ENCODE measurements around the gene UFSP1. TPM values are rescaled to one million over a fixed set of nuclear protein-coding genes. Genes with fewer than 3 reads are reported as not detected.

Gene UFSP1
- total and polyA plus RNA-seq, 2 of the 13 experiments (the other 11 are each of a cell fraction or from before 2014, with no cell fraction given): 0.65 to 3.3 TPM

DNA sequence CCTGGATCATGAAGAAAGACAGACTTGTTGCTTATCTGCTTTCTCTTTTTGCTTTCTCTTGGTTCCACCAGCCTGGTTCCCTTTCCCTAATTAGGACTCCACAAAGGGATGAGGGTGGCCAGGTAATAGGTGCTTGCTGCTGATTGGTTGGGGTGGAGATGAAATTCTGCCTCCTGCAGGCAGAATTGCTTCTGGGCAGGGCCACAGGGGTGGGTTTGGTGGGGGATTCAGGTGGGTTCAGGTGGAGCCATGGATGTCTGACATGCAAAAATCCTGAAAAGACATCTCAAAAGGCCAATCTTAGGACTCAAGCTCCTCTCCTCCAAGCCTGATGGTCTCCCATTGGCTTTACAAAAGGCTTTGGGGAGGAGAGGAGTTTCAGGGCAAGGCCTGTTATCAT, 31.5 kb upstream of the UFSP1 start:
- no peak for TF ChIP-seq ZFAT (CRISPR knock-in tag; conservative IDR thresholded peaks at IDR 0.05)
- TF ChIP-seq CBX2 (IDR thresholded peaks at IDR 0.05; ENCODE audit: low read depth, low read length): no peak
- no peak for TF ChIP-seq CBX2 (CRISPR knock-in tag; IDR thresholded peaks at IDR 0.05; ENCODE audit: low read depth)
- TF ChIP-seq ADNP (CRISPR knock-in tag; IDR thresholded peaks at IDR 0.05): no peak
- TF ChIP-seq GATAD1 (CRISPR knock-in tag; IDR thresholded peaks at IDR 0.05): no peak
- TF ChIP-seq, protein P1, sequence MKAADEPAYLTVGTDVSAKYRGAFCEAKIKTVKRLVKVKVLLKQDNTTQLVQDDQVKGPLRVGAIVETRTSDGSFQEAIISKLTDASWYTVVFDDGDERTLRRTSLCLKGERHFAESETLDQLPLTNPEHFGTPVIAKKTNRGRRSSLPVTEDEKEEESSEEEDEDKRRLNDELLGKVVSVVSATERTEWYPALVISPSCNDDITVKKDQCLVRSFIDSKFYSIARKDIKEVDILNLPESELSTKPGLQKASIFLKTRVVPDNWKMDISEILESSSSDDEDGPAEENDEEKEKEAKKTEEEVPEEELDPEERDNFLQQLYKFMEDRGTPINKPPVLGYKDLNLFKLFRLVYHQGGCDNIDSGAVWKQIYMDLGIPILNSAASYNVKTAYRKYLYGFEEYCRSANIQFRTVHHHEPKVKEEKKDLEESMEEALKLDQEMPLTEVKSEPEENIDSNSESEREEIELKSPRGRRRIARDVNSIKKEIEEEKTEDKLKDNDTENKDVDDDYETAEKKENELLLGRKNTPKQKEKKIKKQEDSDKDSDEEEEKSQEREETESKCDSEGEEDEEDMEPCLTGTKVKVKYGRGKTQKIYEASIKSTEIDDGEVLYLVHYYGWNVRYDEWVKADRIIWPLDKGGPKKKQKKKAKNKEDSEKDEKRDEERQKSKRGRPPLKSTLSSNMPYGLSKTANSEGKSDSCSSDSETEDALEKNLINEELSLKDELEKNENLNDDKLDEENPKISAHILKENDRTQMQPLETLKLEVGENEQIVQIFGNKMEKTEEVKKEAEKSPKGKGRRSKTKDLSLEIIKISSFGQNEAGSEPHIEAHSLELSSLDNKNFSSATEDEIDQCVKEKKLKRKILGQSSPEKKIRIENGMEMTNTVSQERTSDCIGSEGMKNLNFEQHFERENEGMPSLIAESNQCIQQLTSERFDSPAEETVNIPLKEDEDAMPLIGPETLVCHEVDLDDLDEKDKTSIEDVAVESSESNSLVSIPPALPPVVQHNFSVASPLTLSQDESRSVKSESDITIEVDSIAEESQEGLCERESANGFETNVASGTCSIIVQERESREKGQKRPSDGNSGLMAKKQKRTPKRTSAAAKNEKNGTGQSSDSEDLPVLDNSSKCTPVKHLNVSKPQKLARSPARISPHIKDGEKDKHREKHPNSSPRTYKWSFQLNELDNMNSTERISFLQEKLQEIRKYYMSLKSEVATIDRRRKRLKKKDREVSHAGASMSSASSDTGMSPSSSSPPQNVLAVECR (CRISPR knock-in tag; IDR thresholded peaks at IDR 0.05; ENCODE audit: borderline replicate concordance): no peak
- TF ChIP-seq ZNF674 (CRISPR knock-in tag; IDR thresholded peaks at IDR 0.05; ENCODE audit: low read depth): no peak
- no peak for TF ChIP-seq SETDB1 (CRISPR knock-in tag; IDR thresholded peaks at IDR 0.05; ENCODE audit: borderline replicate concordance)
- no peak for TF ChIP-seq ZNF530 (CRISPR knock-in tag; IDR thresholded peaks at IDR 0.05; ENCODE audit: low read depth)
- no peak for TF ChIP-seq ZC3H4 (CRISPR knock-in tag; IDR thresholded peaks at IDR 0.05; ENCODE audit: borderline replicate concordance)
- TF ChIP-seq, protein P2, sequence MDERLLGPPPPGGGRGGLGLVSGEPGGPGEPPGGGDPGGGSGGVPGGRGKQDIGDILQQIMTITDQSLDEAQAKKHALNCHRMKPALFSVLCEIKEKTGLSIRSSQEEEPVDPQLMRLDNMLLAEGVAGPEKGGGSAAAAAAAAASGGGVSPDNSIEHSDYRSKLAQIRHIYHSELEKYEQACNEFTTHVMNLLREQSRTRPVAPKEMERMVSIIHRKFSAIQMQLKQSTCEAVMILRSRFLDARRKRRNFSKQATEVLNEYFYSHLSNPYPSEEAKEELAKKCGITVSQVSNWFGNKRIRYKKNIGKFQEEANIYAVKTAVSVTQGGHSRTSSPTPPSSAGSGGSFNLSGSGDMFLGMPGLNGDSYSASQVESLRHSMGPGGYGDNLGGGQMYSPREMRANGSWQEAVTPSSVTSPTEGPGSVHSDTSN (CRISPR knock-in tag; IDR thresholded peaks at IDR 0.05): no peak
- no peak for TF ChIP-seq ZNF382 (CRISPR knock-in tag; IDR thresholded peaks at IDR 0.05; ENCODE audit: borderline replicate concordance)
- TF ChIP-seq, protein P3, sequence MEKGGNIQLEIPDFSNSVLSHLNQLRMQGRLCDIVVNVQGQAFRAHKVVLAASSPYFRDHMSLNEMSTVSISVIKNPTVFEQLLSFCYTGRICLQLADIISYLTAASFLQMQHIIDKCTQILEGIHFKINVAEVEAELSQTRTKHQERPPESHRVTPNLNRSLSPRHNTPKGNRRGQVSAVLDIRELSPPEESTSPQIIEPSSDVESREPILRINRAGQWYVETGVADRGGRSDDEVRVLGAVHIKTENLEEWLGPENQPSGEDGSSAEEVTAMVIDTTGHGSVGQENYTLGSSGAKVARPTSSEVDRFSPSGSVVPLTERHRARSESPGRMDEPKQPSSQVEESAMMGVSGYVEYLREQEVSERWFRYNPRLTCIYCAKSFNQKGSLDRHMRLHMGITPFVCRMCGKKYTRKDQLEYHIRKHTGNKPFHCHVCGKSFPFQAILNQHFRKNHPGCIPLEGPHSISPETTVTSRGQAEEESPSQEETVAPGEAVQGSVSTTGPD (CRISPR knock-in tag; IDR thresholded peaks at IDR 0.05): no peak
- no peak for TF ChIP-seq ZMYM3 (CRISPR knock-in tag; IDR thresholded peaks at IDR 0.05)
- Histone ChIP-seq H2AFZ (ENCODE audit: low read length) (no peak overlapping the region), H3K4me1 (ENCODE audit: insufficient read depth, low read length) (no peaks in the 10 kb centered on the region), H4K20me1 (ENCODE audit: insufficient read depth, low read length) (no peaks in the 10 kb centered on the region), H3K4me3 (replicated peaks in 1 of 3; ENCODE audit: insufficient read depth in 1 of 3, low read depth in 2 of 3, low read length in 3 of 3) (no peak overlapping the region), H3K27ac (ENCODE audit: extremely low read length, insufficient read depth, low read length) (no peak overlapping the region), H3K27me3 (ENCODE audit: control insufficient read depth in 1 of 2, insufficient read depth in 2 of 2, low read length in 2 of 2) (no peaks in the 10 kb centered on the region), H3K79me2 (ENCODE audit: insufficient read depth, low read length) (no peaks in the 10 kb centered on the region), H3K9ac (ENCODE audit: insufficient read depth, low read depth, low read length) (no peak overlapping the region), H3K9me3 (ENCODE audit: low read length) (no peaks in the 10 kb centered on the region), H3K4me2 (ENCODE audit: low read depth, low read length) (no peak overlapping the region), H3K36me3 (replicated peaks in 1 of 2; ENCODE audit: control insufficient read depth in 1 of 2, insufficient read depth in 2 of 2, low read length in 2 of 2) (no peaks in the 10 kb centered on the region)
- DNase-seq (ENCODE audit: low spot score): no peak
- in situ Hi-C loops (cut with HindIII; ENCODE audit: extremely low pct_ligation_motif_present, low pct_unique_long_range_greater_than_20kb) (no loop called here), intact Hi-C loops (cut with micrococcal nuclease; ENCODE audit: unreplicated experiment) (no loop called here)
- no peak for FAIRE-seq
- ChIA-PET POLR2A (no interaction called here), CTCF (ENCODE audit: low intra/inter-chr PET ratio, low total read pairs) (no interaction called here)
- no TSS peak for BruUV-seq (replicated peaks)
- no peak for ATAC-seq

All from HepG2 (cell line).